Activated CD8-positive, alpha-beta memory T cell treated with anti-CD3 and anti-CD28 coated beads, Interleukin-2, amount 50 U/mL, for 1 hour (primary cell): Measurements from ENCODE around the gene CTBP2.

Experiments used
- DNase-seq: peaks from one replicate; pipeline ENCODE4 v3.0.0-alpha.2; 2020; ENCODE audit errors: extremely low read depth

The CTBP2 gene

GRCh38 chr10:125125951-125126735, 34.2 kb downstream of the CTBP2 start:
- DNase-seq, result no peak

- no peak for DNase-seq
Measured at GRCh38 chr10:125124907-125125306, 35.5 kb downstream of the CTBP2 start.

- DNase-seq, result no peak
Measured at GRCh38 chr10:125124115-125124487, 36.3 kb downstream of the CTBP2 start.

GRCh38 chr10:125123476-125124114, 36.8 kb downstream of the CTBP2 start:
- DNase-seq, result no peak

- DNase-seq, result no peak
Measured at GRCh38 chr10:125122566-125122965, 37.8 kb downstream of the CTBP2 start.

GRCh38 chr10:125121003-125121402, 39.4 kb downstream of the CTBP2 start:
- DNase-seq, result no peak

GRCh38 chr10:125120053-125120710, 40.2 kb downstream of the CTBP2 start:
- DNase-seq, result no peak

- DNase-seq, result no peak
Measured at GRCh38 chr10:125118701-125119100, 41.7 kb downstream of the CTBP2 start.

- DNase-seq, result no peak
Measured at GRCh38 chr10:125118011-125118611, 42.3 kb downstream of the CTBP2 start.

- DNase-seq, result no peak
Measured at GRCh38 chr10:125116652-125117310, 43.6 kb downstream of the CTBP2 start.

- no peak for DNase-seq
Measured at GRCh38 chr10:125116041-125116649, 44.2 kb downstream of the CTBP2 start.

GRCh38 chr10:125115409-125115808, 45.0 kb downstream of the CTBP2 start:
- no peak for DNase-seq

GRCh38 chr10:125114761-125115391, 45.5 kb downstream of the CTBP2 start:
- no peak for DNase-seq

- no peak for DNase-seq
Measured at GRCh38 chr10:125113691-125114371, 46.5 kb downstream of the CTBP2 start.

- no peak for DNase-seq
Measured at GRCh38 chr10:125112697-125113494, 47.5 kb downstream of the CTBP2 start.

- DNase-seq, result no peak
Measured at GRCh38 chr10:125111118-125111727, 49.1 kb downstream of the CTBP2 start.

- DNase-seq, result no peak
Measured at GRCh38 chr10:125107965-125108580, 52.3 kb downstream of the CTBP2 start.

- DNase-seq, result no peak
Measured at GRCh38 chr10:125107166-125107949, 53.0 kb downstream of the CTBP2 start.
